HG03571 (cell line): Measurements from ENCODE around the gene HHIP.

Source experiments
- ATAC-seq: cut with Tn5 transposase; IDR thresholded peaks from one replicate; pipeline ENCODE4 v1.9.1; 2021; ENCODE audit not compliant: unreplicated experiment

The HHIP gene

DNA sequence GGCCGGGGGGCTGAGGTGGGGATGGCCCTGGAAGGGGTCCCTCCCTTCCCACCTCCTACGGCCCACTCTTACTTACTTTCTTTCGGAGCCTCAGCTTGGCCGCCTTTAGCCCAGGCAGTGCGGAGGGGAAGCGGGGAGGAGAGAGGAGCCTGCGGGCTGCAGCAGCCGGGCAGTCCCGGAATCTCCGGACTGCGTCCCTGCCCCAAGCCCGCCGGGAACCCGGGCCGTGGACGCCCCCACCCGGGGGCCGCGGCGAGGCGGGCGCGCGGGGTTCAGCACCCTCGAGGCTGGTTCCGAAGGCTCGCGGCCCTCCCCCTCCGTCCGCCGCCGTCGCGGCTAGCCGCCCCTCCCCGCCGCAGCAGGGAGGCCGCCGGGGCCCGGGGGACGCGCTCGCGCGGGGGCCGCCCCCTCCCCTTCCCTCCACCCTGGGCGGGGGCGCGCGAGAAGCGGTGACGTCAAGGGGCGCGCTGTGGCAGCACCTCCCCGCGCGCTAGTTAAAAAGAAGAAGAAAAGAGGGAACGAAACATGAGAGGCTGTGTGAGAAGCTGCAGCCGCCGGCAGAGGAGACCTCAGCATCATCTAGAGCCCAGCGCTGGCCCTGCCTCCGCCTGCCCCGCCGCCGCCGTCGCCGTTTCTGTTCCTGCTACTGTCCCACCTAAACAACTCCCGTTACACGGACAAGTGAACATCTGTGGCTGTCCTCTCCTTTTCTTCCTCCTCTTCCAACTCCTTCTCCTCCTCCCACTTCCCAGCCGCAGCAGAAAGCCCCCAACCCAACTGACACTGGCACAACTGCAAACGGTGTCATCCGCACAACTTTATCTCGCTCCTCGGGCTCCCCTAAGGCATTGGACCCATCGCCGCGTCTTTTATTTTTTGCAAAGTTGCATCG is at the start of gene HHIP:
Gene HHIP, plus strand, starts transcription at position 526 of the 892 bp plus-strand sequence. CDS start 520 bp downstream, outside the sequence.
- no peak for ATAC-seq

DNA sequence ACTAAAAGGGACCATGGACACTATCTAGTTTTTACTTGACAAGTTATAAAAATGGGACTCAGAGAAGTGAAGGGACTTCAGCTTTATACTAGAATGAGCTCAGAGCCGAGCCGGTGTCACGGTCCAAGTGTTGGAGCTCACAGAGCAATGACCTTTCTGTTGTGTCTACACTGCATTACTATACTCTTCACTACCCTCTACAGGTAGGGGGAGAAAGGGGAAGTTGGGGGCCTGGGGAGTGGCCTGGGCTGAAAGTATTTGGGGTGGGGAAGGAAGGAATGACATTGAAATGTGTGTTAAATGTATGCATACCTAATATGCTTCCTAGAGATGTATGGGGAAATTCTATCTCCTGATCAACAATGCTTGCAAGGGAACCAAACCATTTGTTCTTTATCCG is 48.8 kb upstream of the HHIP start:
- ATAC-seq: no peak

GRCh38 chr4:144599621-144600020 is 46.3 kb upstream of the HHIP start:
- ATAC-seq: no peak

- ATAC-seq: no peak
These were observed 34.1 kb upstream of the HHIP start for GRCh38 chr4:144611850-144612249.

DNA sequence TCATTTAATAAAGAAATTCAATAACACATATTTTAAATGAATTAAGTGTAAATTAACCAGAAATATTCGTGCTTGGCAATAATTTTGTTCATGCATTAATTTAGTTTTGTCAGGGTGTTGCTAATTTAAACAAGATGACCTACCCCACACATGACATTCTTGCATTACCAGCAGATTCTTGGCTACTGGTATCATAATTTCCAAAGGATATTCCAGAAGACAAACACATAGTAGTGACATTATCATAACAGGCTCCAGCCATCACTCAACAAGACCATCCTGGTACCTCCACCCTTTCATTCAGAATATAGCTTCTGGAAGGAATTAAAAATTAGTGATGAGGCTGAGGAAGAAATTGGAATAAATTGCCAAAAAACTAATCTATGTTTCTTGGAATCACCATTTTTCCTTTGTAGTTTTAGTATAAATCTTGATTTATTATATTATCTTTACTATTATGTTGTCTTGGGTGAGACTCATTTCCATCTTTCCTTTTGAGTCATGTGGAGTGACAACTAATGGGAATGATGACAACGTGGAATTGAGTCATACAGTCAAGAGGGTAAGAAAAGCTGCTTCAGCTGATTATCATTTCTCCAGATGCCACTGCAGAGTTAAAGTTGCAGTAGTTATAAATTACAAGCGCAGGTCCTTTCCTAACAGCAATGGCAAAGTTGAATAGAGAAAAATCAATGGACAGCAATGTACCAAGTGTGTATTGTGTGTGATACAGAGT is 30.9 kb upstream of the HHIP start:
- ATAC-seq: no peak

- ATAC-seq: no peak
These were observed 24.3 kb upstream of the HHIP start for GRCh38 chr4:144621681-144622080.

GRCh38 chr4:144627663-144628076 is 18.3 kb upstream of the HHIP start:
- no peak for ATAC-seq

GRCh38 chr4:144633215-144633614 is 12.7 kb upstream of the HHIP start:
- no peak for ATAC-seq

DNA sequence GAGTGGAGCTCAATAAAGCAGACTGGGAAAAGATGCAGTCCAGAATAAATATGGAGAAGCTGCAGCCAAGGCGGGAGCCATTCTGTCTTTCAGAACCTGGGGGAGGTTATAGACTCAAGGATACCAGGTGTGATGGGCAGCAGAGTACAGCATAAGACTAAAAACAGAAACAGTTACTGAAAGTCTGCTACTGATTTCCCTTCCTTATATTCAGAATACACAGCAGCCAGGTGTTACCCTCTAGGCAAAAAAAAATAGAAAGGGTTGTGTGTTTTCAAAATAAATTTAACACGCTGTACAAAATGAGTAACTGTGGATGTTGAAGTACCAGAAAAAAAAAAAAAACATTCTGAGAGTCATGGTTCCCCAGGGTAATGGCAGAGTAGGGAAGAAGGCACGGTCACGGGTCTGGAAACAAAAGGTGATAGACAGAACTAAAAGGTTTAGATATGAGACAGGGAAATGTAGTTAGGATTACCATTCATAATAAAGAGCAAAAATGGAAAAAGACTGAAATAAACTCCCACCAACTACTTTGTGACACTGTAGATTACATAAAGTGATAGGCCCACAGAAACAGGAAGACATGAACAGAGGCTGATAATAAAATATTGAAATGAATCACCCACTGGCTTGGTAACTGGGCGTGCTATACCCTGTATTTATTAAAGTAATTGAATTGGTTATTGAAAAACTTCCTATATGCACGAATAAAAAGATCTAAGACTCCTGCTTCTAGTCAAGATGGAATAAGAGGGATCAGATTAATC is 10.8 kb upstream of the HHIP start:
- peak; percentile 93 for ATAC-seq

GRCh38 chr4:144644368-144645101 is 1.4 kb upstream of the HHIP start:
- ATAC-seq: no peak

DNA sequence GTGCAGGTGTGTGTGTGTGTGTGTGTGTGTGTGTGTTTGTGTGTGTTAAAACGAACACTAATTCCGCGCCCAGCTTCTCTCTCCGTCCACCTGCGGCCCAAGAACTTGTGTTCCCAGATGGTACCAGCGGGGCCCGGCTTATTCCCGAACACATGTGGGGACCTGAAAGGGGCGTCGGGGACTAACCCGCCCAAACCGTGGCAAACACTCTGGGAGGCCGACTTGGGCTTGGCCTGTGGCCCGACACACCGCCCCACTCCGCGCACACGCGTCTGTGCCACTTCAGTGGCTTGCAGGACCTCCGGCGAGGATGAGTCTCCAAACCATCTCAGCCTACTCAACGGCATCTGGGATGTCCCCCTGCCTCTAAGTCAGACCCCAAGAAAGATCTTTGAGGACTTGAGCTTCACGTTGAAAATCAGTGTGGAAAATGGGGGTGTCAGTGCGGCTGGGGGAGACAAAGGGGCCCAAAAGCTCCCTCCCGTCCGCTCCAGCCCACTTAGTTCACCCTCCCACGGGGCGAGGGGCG is 790 bp upstream of the HHIP start:
- ATAC-seq: no peak

DNA sequence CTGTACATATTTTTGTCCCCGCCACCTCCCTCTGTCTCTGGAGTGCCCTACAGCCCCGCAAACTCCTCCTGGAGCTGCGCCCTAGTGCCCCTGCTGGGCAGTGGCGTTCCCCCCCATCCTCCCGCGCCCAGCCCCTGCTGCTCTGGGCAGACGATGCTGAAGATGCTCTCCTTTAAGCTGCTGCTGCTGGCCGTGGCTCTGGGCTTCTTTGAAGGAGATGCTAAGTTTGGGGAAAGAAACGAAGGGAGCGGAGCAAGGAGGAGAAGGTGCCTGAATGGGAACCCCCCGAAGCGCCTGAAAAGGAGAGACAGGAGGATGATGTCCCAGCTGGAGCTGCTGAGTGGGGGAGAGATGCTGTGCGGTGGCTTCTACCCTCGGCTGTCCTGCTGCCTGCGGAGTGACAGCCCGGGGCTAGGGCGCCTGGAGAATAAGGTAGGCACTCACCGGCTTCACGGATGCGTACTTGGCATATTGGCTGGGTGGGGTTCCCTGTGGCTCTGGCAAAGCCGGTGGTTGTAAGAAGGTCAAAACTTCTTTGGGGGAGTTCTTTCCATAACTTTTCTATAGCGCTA is 653 bp downstream of the HHIP start:
- ATAC-seq: no peak

DNA sequence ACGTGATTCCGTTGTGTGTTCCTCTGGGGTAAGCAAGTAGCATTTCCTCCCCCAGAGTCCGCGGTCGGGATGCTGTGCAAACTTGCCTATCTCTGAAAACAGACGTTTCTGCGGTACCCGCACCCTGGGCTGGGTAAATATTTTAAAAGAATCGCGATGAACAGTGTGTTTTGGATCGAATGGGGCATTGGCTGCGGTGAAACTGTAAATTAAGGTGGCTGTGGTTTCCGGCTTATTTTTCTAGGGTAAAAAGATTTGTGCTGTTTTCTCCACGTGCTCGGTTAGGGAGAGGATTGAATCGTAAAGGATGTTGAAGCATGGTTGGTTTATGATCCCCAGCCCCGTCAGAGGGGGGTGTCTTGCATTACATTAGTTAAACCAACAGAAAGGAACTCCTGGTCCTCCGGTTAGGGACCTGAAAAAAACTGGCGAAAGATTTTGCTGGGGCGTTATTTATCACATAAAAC is 1.2 kb downstream of the HHIP start:
- ATAC-seq: no peak

GRCh38 chr4:144647590-144647989 is 1.6 kb downstream of the HHIP start:
- ATAC-seq: no peak

GRCh38 chr4:144648042-144648441 is 2.1 kb downstream of the HHIP start:
- no peak for ATAC-seq

DNA sequence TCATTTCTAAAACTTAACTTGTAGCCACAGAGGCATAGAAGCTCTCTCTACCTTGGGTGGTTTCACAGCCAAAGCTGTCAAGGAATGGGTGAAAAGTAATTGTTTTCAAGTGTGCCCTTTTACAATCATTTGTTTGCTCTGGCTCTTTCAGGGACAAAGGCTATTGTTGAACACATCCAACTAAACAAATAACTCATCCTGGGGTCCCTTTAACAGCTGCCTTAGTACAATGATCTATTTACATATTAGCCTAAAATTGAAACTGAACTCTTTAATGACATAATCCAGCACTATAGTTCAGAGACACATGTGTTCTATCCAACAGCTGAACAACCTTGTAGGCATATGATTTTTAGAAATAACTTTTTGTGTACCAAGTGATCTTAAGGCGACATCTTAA is 3.7 kb downstream of the HHIP start:
- no peak for ATAC-seq

DNA sequence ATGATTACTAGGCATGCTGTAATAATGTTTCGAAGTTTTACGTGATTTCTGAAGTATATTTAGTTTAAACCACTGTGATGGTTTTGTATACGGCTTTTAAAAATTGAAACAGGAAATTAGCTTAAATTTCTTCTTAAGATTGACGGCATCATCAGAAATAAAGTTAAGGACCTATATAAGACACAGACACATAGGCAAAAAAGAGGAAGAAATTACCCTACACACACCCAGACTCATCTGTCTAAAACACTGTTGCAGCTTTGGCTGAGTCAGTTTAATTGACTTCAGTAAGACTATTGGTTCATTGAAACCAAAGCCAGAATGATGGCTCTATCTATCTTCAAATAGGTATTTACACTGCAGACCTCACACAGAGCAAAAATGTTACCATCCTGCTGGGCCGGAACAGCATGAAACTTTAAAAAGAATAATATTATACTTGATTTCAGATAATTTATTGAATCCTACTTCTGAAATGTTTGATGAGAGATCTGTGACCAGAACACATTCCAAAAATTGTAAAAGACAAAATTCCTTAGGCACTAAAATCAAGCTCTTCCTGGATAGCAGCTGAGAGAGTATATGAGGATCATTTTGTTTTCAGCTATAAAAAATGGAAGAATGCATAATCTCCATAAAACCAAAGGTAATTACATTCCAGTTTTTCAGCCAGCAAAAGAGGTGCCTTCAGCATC is 4.5 kb downstream of the HHIP start:
- ATAC-seq: no peak

DNA sequence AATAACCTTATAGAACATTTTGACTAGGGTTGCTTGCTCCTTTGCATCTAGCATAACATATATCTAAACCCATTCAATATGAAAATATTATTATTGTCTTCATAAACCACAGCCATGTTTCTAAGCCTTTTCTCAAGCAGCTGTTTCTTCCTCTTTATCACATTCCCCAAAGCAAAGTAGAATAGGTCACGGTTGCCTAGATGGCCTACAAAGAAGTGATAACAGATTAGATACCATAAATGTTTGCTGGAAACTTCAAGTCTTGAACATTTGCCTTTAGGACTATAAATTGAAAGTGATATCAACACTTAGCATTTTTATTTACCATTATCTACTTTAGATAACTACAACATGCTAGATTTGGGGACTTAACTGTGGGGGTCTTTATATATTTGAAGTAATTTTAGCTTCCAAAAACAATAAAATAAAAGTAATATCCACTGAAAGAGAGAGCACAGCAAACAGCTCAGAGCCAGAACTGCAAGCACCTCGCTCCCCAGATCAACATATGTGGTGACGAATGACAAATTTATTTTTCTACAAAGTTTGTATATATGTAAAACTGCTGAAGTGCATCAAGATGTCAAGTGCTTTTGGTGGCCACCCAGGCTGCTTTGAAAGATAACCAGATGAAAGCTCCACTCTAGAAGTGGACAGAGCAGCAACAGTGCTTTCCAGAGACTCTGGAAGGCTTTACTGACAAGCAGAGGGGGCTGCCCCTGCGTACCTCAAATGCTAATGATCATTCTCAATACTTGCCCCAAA is 8.0 kb downstream of the HHIP start:
- ATAC-seq: no peak

- no peak for ATAC-seq
These were observed 9.5 kb downstream of the HHIP start for GRCh38 chr4:144655491-144655890.
